NB4 (cell line): Measurements from ENCODE around the gene SLC6A2.

Experiments used
- POLR2A ChIP-seq: IDR thresholded peaks from 2 replicates; pipeline ENCODE4 v1.6.1; 2011; ENCODE audit warnings: mild to moderate bottlenecking; ENCODE audit not compliant: insufficient read length; ENCODE audit errors: extremely low read depth
- TF ChIP-seq, protein P1 (sequence below): IDR thresholded peaks from one replicate; pipeline ENCODE4 v1.5.1; 2012; ENCODE audit warnings: low read depth, low read length

DNA sequence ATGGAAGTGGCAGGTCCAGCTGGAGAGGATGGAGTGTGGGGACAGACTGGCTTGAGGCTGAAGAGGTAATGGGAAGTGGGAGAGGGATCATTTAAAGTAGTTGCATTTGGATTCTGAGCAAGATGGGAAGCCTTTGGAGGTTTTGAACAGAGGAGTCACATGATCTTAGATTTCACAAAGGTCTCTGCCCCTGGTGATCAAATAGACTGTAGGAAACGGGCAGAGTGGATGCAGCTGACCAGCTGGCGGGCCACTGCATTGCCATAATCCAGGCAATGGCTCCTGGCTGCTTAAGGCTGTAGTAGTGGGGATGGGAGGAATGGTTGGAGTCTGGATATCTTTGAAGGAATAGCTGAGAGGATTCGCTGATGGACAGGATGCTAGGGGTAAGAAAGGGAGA, 81.5 kb downstream of the SLC6A2 start:
- TF ChIP-seq, protein P1, sequence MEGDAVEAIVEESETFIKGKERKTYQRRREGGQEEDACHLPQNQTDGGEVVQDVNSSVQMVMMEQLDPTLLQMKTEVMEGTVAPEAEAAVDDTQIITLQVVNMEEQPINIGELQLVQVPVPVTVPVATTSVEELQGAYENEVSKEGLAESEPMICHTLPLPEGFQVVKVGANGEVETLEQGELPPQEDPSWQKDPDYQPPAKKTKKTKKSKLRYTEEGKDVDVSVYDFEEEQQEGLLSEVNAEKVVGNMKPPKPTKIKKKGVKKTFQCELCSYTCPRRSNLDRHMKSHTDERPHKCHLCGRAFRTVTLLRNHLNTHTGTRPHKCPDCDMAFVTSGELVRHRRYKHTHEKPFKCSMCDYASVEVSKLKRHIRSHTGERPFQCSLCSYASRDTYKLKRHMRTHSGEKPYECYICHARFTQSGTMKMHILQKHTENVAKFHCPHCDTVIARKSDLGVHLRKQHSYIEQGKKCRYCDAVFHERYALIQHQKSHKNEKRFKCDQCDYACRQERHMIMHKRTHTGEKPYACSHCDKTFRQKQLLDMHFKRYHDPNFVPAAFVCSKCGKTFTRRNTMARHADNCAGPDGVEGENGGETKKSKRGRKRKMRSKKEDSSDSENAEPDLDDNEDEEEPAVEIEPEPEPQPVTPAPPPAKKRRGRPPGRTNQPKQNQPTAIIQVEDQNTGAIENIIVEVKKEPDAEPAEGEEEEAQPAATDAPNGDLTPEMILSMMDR, result no peak
- no peak for TF ChIP-seq POLR2A
